ENCODE measurements around the gene TNS1.

DNA sequence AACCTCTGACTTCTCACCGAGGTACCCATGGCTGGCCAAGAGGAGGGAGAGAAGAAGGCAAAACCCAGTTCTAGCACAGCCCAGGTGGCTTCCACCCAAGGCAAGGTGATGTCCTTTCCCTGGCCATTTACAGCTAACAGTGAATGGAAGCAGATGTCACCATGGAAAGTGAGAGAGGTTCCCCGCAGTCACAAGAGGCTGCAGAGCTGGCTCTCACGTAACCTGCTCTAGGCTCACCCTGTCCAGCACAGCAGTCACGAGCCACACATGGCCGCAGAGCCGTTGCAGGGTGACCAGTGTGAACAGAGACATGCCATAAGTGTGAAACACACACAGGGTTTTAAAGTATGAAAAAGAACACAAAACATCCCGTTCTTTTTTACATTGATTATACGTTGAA, 169.4 kb downstream of the TNS1 start:
- TF ChIP-seq, protein P1, sequence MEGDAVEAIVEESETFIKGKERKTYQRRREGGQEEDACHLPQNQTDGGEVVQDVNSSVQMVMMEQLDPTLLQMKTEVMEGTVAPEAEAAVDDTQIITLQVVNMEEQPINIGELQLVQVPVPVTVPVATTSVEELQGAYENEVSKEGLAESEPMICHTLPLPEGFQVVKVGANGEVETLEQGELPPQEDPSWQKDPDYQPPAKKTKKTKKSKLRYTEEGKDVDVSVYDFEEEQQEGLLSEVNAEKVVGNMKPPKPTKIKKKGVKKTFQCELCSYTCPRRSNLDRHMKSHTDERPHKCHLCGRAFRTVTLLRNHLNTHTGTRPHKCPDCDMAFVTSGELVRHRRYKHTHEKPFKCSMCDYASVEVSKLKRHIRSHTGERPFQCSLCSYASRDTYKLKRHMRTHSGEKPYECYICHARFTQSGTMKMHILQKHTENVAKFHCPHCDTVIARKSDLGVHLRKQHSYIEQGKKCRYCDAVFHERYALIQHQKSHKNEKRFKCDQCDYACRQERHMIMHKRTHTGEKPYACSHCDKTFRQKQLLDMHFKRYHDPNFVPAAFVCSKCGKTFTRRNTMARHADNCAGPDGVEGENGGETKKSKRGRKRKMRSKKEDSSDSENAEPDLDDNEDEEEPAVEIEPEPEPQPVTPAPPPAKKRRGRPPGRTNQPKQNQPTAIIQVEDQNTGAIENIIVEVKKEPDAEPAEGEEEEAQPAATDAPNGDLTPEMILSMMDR (IDR thresholded peaks at IDR 0.05) = no peak
- no peak for TF ChIP-seq POLR2AphosphoS5 (IDR thresholded peaks at IDR 0.05; ENCODE audit: low read depth, low read length)
- TF ChIP-seq, protein P2, sequence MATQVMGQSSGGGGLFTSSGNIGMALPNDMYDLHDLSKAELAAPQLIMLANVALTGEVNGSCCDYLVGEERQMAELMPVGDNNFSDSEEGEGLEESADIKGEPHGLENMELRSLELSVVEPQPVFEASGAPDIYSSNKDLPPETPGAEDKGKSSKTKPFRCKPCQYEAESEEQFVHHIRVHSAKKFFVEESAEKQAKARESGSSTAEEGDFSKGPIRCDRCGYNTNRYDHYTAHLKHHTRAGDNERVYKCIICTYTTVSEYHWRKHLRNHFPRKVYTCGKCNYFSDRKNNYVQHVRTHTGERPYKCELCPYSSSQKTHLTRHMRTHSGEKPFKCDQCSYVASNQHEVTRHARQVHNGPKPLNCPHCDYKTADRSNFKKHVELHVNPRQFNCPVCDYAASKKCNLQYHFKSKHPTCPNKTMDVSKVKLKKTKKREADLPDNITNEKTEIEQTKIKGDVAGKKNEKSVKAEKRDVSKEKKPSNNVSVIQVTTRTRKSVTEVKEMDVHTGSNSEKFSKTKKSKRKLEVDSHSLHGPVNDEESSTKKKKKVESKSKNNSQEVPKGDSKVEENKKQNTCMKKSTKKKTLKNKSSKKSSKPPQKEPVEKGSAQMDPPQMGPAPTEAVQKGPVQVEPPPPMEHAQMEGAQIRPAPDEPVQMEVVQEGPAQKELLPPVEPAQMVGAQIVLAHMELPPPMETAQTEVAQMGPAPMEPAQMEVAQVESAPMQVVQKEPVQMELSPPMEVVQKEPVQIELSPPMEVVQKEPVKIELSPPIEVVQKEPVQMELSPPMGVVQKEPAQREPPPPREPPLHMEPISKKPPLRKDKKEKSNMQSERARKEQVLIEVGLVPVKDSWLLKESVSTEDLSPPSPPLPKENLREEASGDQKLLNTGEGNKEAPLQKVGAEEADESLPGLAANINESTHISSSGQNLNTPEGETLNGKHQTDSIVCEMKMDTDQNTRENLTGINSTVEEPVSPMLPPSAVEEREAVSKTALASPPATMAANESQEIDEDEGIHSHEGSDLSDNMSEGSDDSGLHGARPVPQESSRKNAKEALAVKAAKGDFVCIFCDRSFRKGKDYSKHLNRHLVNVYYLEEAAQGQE (IDR thresholded peaks at IDR 0.05; ENCODE audit: insufficient read depth in 1 of 2, low read depth in 2 of 2, low read length in 1 of 2) = no peak
- no peak for TF ChIP-seq TCF7L2 (IDR thresholded peaks at IDR 0.05; ENCODE audit: low read depth, low read length)

Data from Panc1 (cell line).